Activated naive CD4-positive, alpha-beta T cell treated with anti-CD3 and anti-CD28 coated beads, Interleukin-2, amount 50 U/mL, for 72 hours (primary cell): ENCODE measurements around the gene MKRN2. TPM values are rescaled to one million over a fixed set of nuclear protein-coding genes. Genes with fewer than 3 reads are reported as not detected.
"Not testable (repeated sequence)": the region's sequence is repeated elsewhere in the genome, so short reads cannot be mapped to it uniquely, and the experiment has no call there.

Experiments used
- ATAC-seq, 2 donors: fragments of 150-1000 bp; cut with Tn5 transposase; 2 replicates each; pipeline ENCODE4 v1.10.0; 2021; ENCODE audit warnings: mild to moderate bottlenecking in 2 of 2, moderate library complexity in 2 of 2
- DNase-seq, 2 donors: peaks; one replicate each; pipeline ENCODE4 v3.0.0; 2021 to 2022; ENCODE audit warnings: low spot score in 2 of 2
- H3K27ac Mint-ChIP-seq, 2 donors: one replicate each; pipeline ENCODE4 v1.8.0; 2022; ENCODE audit warnings: mild to moderate bottlenecking in 2 of 2, mixed read lengths in 2 of 2
- H3K36me3 Mint-ChIP-seq, 2 donors: one replicate each; pipeline ENCODE4 v1.8.0; 2022; ENCODE audit warnings: mixed read lengths in 2 of 2
- H3K9me3 Mint-ChIP-seq, 2 donors: one replicate each; pipeline ENCODE4 v1.8.0; 2022; ENCODE audit warnings: mixed read lengths in 2 of 2
- total RNA-seq, 2 donors: library from RNA; stranded (reverse); gene quantifications; one replicate each; pipeline ENCODE4 v1.2.3, GENCODE V29; 2022

The MKRN2 gene
- total RNA-seq, 2 donors from 2014 or later: 20.2 to 30.3 TPM

DNA sequence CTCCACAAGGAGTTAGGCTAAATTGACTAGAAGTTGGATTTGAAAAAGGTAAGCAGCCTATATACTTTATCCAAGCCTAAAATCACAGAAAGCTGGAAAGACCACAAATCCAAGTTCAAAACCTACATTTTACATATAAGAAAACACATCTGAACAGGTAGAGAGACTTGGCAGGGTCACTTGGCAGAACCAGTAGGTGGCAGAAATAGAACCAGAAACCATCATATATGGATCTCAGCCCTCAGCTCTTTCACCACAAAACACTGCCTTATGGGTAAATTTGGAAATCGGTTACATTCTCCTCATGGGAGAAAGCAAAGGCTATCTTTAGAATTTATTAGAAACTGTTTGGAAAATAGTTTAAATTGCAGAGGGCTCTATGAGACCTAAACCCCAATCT lies 44.2 kb downstream of the MKRN2 start:
- Mint-ChIP-seq H3K27ac (no peak overlapping the region), H3K36me3 (peaks cover 0 to 7% of the 10 kb centered on the region in 2 donors), H3K9me3 (no peaks in the 10 kb centered on the region)
- DNase-seq (no peak), ATAC-seq (no peak)

DNA sequence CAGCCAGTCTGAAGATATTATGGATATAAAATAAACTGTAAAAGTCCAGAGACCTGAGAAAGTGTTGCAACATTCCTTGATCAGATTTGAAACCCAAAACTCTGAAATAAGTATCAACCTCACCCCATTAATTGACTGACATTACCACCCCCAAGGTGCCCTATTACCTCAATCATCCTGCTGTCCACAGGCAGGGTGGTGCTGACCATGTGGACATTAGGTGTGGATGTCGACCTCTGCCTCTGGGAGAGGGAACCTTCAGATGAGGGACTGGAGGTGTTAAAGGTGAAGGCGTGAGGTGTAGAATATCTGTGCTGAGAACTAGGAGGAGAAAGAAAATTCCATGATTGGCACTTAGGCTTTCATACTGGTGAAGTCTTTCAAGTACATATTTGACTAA lies 47.1 kb downstream of the MKRN2 start:
- peaks cover 0 to 18% of the 10 kb centered on the region in 2 donors for H3K36me3 Mint-ChIP-seq
- no peak overlapping the region for H3K27ac Mint-ChIP-seq
- H3K9me3 Mint-ChIP-seq: no peaks in the 10 kb centered on the region
- no peak for DNase-seq
- ATAC-seq: no peak

GRCh38 chr3:12608376-12608775 lies 51.5 kb downstream of the MKRN2 start:
- peak overlapping the region in 1 of 2 donors; percentile 50 for H3K27ac Mint-ChIP-seq
- peaks cover 0 to 21% of the 10 kb centered on the region in 2 donors for H3K36me3 Mint-ChIP-seq
- H3K9me3 Mint-ChIP-seq: no peaks in the 10 kb centered on the region
- ATAC-seq: peak; percentile 36 to 72
- no peak for DNase-seq

GRCh38 chr3:12611117-12611516 lies 54.2 kb downstream of the MKRN2 start:
- DNase-seq: no peak
- ATAC-seq: no peak
- Mint-ChIP-seq H3K9me3 (no peaks in the 10 kb centered on the region), H3K36me3 (peaks cover under 1 to 34% of the 10 kb centered on the region in 2 donors), H3K27ac (no peak overlapping the region)

DNA sequence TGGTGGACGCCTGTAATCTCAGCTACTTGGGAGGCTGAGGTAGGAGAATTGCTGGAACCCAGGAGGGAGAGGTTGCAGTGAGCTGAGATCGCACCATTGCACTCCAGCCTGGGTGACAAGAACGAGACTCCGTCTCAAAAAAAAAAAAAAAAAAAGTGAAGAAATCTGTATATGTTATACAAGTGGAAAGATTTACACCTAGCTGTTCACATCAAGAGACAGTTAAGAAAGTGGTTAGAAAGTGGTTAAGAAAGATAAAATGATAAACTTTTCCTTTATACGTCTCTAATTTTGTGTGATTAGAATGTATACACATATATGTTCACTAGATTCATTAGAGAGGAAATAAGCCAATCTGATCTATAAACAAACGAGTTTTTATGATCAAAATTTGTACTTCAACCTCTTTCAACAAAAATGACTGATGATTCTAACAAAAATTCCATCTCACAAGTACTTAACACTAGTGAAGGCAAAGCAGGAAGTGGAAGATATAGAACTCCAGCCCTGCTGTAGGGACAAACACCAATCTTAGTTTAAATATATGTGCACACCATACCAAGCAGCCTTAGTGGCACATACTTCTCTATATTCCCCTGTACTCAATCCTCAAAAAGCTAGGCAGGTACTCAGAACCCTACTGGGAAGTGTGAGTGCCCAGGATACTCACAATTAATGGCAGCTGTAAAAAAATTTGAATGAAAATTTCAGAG lies 55.8 kb downstream of the MKRN2 start:
- no peaks in the 10 kb centered on the region for H3K9me3 Mint-ChIP-seq
- H3K36me3 Mint-ChIP-seq: peaks cover 6 to 32% of the 10 kb centered on the region in 2 donors
- DNase-seq: no peak
- no peak overlapping the region for H3K27ac Mint-ChIP-seq
- ATAC-seq: no peak

- ATAC-seq (no peak), DNase-seq (no peak)
- no peaks in the 10 kb centered on the region for H3K9me3 Mint-ChIP-seq
- peaks cover 7 to 32% of the 10 kb centered on the region in 2 donors for H3K36me3 Mint-ChIP-seq
- peak overlapping the region in 1 of 2 donors; percentile 22 for H3K27ac Mint-ChIP-seq
Measured at GRCh38 chr3:12613250-12613649, 56.4 kb downstream of the MKRN2 start.

GRCh38 chr3:12615266-12615665 lies 58.4 kb downstream of the MKRN2 start:
- peaks cover 12 to 27% of the 10 kb centered on the region in 2 donors for H3K36me3 Mint-ChIP-seq
- H3K27ac Mint-ChIP-seq: peak overlapping the region in 1 of 2 donors; percentile 29
- H3K9me3 Mint-ChIP-seq: no peaks in the 10 kb centered on the region
- ATAC-seq: peak in 1 of 2 donors; percentile 56
- DNase-seq: no peak

GRCh38 chr3:12618426-12618825 lies 61.5 kb downstream of the MKRN2 start:
- no peak for DNase-seq
- no peak for ATAC-seq
- H3K9me3 Mint-ChIP-seq: no peaks in the 10 kb centered on the region
- H3K27ac Mint-ChIP-seq: no peak overlapping the region
- H3K36me3 Mint-ChIP-seq: peaks cover 12 to 18% of the 10 kb centered on the region in 2 donors

GRCh38 chr3:12620305-12620704 lies 63.4 kb downstream of the MKRN2 start:
- H3K27ac Mint-ChIP-seq: peak overlapping the region in 1 of 2 donors; percentile 32
- peaks cover 7 to 12% of the 10 kb centered on the region in 2 donors for H3K36me3 Mint-ChIP-seq
- H3K9me3 Mint-ChIP-seq: no peaks in the 10 kb centered on the region
- ATAC-seq: no peak
- DNase-seq: no peak

DNA sequence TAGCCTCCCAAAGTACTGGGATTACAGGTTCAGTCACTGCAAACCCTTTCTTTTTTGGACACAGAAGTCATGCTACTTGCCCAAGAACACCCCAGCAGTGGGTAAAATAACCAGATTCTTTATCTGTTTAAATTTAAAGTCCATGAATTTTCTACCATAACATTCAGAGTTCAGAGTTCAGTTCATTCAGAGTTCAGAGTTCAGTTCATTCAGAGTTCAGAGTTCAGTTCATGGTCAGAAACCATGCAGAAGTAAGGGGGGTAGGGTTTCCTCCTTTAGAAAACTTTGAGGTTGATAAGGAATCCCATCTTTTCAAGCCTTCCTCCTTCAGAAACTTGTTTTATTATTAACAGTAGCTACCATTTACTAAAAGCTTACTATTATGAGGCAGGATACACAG lies 63.8 kb downstream of the MKRN2 start:
- Mint-ChIP-seq H3K27ac (peak overlapping the region in 1 of 2 donors; percentile 32), H3K36me3 (peaks cover 7 to 12% of the 10 kb centered on the region in 2 donors), H3K9me3 (no peaks in the 10 kb centered on the region)
- DNase-seq (no peak), ATAC-seq (no peak)

DNA sequence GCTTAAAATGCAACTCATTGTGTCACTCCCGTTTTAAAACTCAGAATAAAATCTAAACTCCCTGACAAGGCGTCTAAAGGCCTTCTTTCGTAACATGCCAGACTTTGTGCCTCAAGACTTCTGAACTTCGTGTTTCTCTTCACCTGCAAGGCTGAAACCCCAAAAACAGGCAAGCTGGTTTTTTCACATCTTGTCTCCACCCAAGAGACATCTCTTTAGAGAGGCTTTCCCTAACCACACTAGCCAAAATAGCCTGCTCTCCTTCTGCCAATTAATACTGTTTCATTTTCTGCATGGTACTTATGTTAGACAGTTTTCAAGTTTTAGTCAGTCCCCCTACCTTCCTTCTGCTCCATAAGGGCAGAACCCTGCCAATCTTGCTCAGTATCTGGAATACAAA lies 65.4 kb downstream of the MKRN2 start:
- DNase-seq (no peak), ATAC-seq (no peak)
- H3K36me3 Mint-ChIP-seq: peaks cover 0 to 6% of the 10 kb centered on the region in 2 donors
- H3K9me3 Mint-ChIP-seq: no peaks in the 10 kb centered on the region
- H3K27ac Mint-ChIP-seq: no peak overlapping the region

DNA sequence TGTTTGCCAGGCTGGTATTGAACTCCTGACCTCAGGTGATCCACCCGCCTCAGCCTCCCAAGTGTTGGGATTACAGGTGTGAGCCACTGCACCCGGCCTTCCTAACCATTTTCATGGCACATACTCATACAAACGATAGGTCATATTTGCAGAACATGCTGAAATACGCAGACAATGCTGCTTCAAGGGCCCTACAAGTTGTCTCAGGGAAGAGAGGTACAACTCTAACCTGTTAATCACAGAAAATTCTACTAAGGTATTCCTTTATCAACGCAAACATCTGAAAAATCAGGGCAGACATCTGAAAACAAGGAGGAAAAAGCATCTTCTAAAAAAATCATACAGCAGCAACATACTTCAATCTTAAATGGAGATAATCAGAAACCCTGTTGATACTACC lies 67.2 kb downstream of the MKRN2 start:
- ATAC-seq (no peak), DNase-seq (no peak)
- H3K9me3 Mint-ChIP-seq: no peaks in the 10 kb centered on the region
- H3K27ac Mint-ChIP-seq: no peak overlapping the region
- H3K36me3 Mint-ChIP-seq: no peaks in the 10 kb centered on the region

GRCh38 chr3:12624964-12625363 lies 68.1 kb downstream of the MKRN2 start:
- H3K27ac Mint-ChIP-seq, DNase-seq, ATAC-seq, H3K36me3 Mint-ChIP-seq, H3K9me3 Mint-ChIP-seq: not testable (repeated sequence)

DNA sequence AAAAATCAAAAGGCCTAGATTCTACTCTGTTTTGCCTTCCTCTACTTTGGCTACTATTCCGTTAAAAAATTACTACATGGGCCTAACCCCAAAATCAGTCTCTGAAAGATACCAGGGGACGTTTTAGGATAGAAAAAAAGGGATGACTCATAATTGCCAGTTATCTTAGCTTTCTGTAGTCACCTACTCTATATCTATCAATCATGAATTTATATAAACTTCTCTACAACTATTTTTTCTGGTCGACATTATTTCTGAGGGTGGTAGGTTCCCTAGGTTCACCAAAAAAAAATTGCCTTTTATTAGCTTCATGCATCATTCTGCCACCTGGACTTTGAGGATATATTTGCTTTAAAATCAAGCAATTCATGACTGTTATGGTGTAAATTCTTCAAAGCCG lies 70.5 kb downstream of the MKRN2 start:
- H3K9me3 Mint-ChIP-seq: no peaks in the 10 kb centered on the region
- DNase-seq: no peak
- peak overlapping the region in 1 of 2 donors; percentile 94 for H3K27ac Mint-ChIP-seq
- no peaks in the 10 kb centered on the region for H3K36me3 Mint-ChIP-seq
- peak in 1 of 2 donors; percentile 40 for ATAC-seq

GRCh38 chr3:12628813-12629212 lies 71.9 kb downstream of the MKRN2 start:
- Mint-ChIP-seq H3K27ac (no peak overlapping the region), H3K9me3 (no peaks in the 10 kb centered on the region), H3K36me3 (no peaks in the 10 kb centered on the region)
- ATAC-seq: no peak
- DNase-seq: no peak

GRCh38 chr3:12629560-12629959 lies 72.7 kb downstream of the MKRN2 start:
- Mint-ChIP-seq H3K27ac (no peak overlapping the region), H3K9me3 (no peaks in the 10 kb centered on the region), H3K36me3 (peaks cover 0 to 6% of the 10 kb centered on the region in 2 donors)
- ATAC-seq (no peak), DNase-seq (no peak)

GRCh38 chr3:12630292-12630691 lies 73.4 kb downstream of the MKRN2 start:
- Mint-ChIP-seq H3K36me3 (peaks cover 0 to 6% of the 10 kb centered on the region in 2 donors), H3K27ac (no peak overlapping the region), H3K9me3 (no peaks in the 10 kb centered on the region)
- DNase-seq (no peak), ATAC-seq (no peak)

- not testable (repeated sequence) for H3K27ac Mint-ChIP-seq, H3K36me3 Mint-ChIP-seq, DNase-seq, H3K9me3 Mint-ChIP-seq
- ATAC-seq: peak; percentile 24 to 80
Measured at GRCh38 chr3:12630843-12631242, 74.0 kb downstream of the MKRN2 start.
